Measurements from ENCODE around the gene PIK3CD.

GRCh38 chr1:9759939-9760338 is 108.4 kb downstream of the PIK3CD start:
- TF ChIP-seq CTCF (IDR thresholded peaks at IDR 0.05; ENCODE audit: extremely low read depth in 1 of 2, insufficient read depth in 1 of 2, low read depth in 1 of 2, low read length in 2 of 2): no peak
- no peak for TF ChIP-seq POLR2AphosphoS5 (IDR thresholded peaks at IDR 0.05; ENCODE audit: insufficient read depth, low read depth, low read length)
- no peak for TF ChIP-seq EZH2 (IDR thresholded peaks at IDR 0.05; ENCODE audit: borderline replicate concordance, low read depth, low read length, severe bottlenecking)
- TF ChIP-seq POLR2A (IDR thresholded peaks at IDR 0.05; ENCODE audit: low read depth, low read length): no peak
- TF ChIP-seq GATA2 (IDR thresholded peaks at IDR 0.05; ENCODE audit: insufficient read depth, insufficient read length, low read depth, low read length): no peak
- TF ChIP-seq MYC (IDR thresholded peaks at IDR 0.05; ENCODE audit: low read depth, low read length): no peak
- no peak for TF ChIP-seq FOS (IDR thresholded peaks at IDR 0.05; ENCODE audit: borderline replicate concordance, insufficient read depth, low read length)
- no peak for TF ChIP-seq MAX (IDR thresholded peaks at IDR 0.05; ENCODE audit: insufficient read depth, insufficient read length)
- no peak for TF ChIP-seq JUN (IDR thresholded peaks at IDR 0.05; ENCODE audit: borderline replicate concordance, insufficient read depth, insufficient read length, low read depth)
